Lower lobe of right lung (tissue), 2 donors: ENCODE results near the gene KCNK6. TPM values are rescaled to one million over a fixed set of nuclear protein-coding genes. Genes with fewer than 3 reads are reported as not detected.
A peak's percentile ranks its signal among the peaks of the same experiment; 100 is the strongest.

Experiments
- ATAC-seq, 2 donors: fragments of 200-7000 bp; cut with Tn5 transposase; one replicate each; pipeline ENCODE4 v1.9.1; 2020 to 2022; ENCODE audit warnings: mild to moderate bottlenecking in 2 of 2, moderate library complexity in 2 of 2
- DNase-seq: peaks from one replicate; pipeline ENCODE4 v3.0.0-alpha.2; 2020
- H3K27ac ChIP-seq: fragments of 200-600 bp; one replicate; pipeline ENCODE4 v1.8.0; 2022
- H3K27me3 ChIP-seq: fragments of 200-600 bp; one replicate; pipeline ENCODE4 v1.8.0; 2022; ENCODE audit warnings: low read depth
- H3K36me3 ChIP-seq: fragments of 200-600 bp; one replicate; pipeline ENCODE4 v1.8.0; 2022; ENCODE audit warnings: mild to moderate bottlenecking
- H3K4me1 ChIP-seq: fragments of 200-600 bp; one replicate; pipeline ENCODE4 v1.8.0; 2022
- H3K4me3 ChIP-seq: fragments of 200-600 bp; one replicate; pipeline ENCODE4 v1.8.0; 2022; ENCODE audit warnings: mild to moderate bottlenecking
- H3K9me3 ChIP-seq: fragments of 200-600 bp; one replicate; pipeline ENCODE4 v1.8.0; 2022
- intact Hi-C: fragments of 100-400 bp; cut with DNase I; formaldehyde crosslinking; loops from one replicate; pipeline ENCODE4 v1.11.0; 2022
- total RNA-seq: library from RNA; stranded (reverse); fragmentation: NEBNext Ultra II Directional; extraction: Animal tissue kit (Norgen Biotek cat#: 25700); gene quantifications from one replicate; pipeline ENCODE4 v1.2.1, GENCODE V29; 2021
- TF ChIP-seq, protein P1 (sequence below): fragments of 200-600 bp; IDR thresholded peaks from one replicate; pipeline ENCODE4 v1.8.0; 2022; ENCODE audit warnings: antibody characterized with exemption, mild to moderate bottlenecking
- donor health status: DM: no; HTN: yes; CAD: no; lungs with severe emphysema.

Gene KCNK6
- total RNA-seq, 1 donor from 2014 or later = 11.5 TPM

DNA sequence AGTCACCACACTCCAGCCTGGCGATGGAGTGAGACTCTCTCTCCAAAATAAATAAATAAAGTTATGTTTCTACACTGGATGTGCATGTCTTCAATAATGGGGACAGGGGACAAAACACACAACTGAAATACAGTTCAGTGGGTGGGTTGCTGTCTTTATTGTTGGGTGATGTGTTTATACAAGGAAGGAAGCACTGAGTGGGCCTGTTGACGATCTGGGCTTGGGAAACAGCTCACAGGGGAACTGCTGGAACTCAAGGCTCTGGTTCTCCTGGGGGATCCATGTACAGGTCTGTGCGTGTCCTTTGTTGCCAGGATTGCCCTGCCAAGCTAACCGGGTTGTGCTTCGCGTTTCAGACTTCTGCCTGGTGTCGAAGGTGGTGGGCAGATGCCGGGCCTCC lies 36.4 kb upstream of the KCNK6 start:
- Histone ChIP-seq H3K36me3 (peaks cover 26% of the 10 kb centered on the region), H3K4me3 (no peak overlapping the region), H3K27me3 (no peaks in the 10 kb centered on the region), H3K4me1 (peaks cover 69% of the 10 kb centered on the region), H3K9me3 (no peaks in the 10 kb centered on the region), H3K27ac (no peak overlapping the region)
- intact Hi-C loops = no loop called here
- no peak for DNase-seq
- ATAC-seq = no peak
- TF ChIP-seq, protein P1, sequence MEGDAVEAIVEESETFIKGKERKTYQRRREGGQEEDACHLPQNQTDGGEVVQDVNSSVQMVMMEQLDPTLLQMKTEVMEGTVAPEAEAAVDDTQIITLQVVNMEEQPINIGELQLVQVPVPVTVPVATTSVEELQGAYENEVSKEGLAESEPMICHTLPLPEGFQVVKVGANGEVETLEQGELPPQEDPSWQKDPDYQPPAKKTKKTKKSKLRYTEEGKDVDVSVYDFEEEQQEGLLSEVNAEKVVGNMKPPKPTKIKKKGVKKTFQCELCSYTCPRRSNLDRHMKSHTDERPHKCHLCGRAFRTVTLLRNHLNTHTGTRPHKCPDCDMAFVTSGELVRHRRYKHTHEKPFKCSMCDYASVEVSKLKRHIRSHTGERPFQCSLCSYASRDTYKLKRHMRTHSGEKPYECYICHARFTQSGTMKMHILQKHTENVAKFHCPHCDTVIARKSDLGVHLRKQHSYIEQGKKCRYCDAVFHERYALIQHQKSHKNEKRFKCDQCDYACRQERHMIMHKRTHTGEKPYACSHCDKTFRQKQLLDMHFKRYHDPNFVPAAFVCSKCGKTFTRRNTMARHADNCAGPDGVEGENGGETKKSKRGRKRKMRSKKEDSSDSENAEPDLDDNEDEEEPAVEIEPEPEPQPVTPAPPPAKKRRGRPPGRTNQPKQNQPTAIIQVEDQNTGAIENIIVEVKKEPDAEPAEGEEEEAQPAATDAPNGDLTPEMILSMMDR = no peak

DNA sequence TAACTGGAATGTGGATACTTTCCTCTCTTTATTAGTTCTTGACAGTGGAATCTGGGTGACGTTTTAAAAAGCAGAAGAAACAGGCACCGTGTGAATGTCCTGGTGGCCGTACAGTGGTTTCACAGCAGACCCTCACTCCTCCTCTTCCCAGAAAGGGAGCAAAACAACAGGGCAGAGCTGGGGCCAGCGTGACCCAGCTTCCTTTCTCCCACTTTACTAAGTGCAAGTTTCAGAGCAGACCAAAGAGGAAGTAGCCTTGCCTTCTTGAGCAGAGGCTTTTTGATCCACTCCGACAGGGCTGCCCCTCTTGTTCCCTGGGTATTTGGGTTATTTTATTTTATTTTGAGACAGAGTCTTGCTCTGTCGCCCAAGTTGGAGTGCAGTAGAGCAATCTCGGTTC lies 35.2 kb upstream of the KCNK6 start:
- Histone ChIP-seq H3K27ac (peak overlapping the region; percentile 18), H3K36me3 (peaks cover 35% of the 10 kb centered on the region), H3K4me3 (no peak overlapping the region), H3K27me3 (no peaks in the 10 kb centered on the region), H3K4me1 (peaks cover 66% of the 10 kb centered on the region), H3K9me3 (no peaks in the 10 kb centered on the region)
- DNase-seq (no peak), ATAC-seq (peak; percentile 29 to 35)
- TF ChIP-seq, protein P1 = no peak
- intact Hi-C loops = no loop called here

DNA sequence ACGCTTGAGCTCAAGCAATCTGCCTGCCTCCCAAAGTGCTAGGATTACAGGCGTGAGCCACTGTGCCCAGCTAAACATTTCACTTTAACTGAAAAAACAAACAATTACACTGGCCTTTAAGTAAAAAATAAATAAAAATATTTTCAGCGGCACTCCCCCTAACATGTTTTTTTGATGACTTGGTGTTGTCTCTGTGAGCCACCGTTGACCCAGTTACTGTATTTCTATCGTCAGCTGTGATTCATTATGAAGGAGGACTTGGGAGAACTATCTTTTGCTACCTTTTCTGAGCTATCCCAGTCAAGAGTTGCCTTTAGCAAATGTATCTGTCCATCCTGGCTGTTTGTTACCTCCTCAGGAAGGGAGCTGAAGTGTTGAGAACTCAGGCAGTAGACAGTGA lies 34.1 kb upstream of the KCNK6 start:
- ATAC-seq (no peak), DNase-seq (no peak)
- intact Hi-C loops = no loop called here
- Histone ChIP-seq H3K4me1 (peaks cover 64% of the 10 kb centered on the region), H3K9me3 (no peaks in the 10 kb centered on the region), H3K4me3 (no peak overlapping the region), H3K36me3 (peaks cover 47% of the 10 kb centered on the region), H3K27ac (no peak overlapping the region), H3K27me3 (no peaks in the 10 kb centered on the region)
- TF ChIP-seq, protein P1 = no peak

DNA sequence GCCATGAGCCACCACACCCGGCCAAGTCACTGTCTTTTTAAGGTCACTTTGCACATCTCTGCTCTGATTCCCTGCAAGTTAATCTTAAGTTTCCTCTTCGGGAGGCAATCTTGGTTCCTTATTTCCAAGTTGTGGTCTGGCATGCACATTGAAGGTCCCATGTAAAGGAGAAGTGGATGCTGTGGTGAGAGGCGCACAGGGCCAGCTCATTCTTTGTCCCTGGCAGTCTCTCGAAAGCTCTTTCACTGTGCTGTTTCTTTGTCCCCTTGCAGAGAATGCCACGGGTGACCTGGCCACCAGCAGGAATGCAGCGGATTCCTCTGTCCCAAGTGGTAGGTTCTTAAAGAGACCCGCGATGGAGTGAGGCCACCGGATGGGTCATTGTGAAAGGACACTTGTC lies 32.0 kb upstream of the KCNK6 start:
- H3K4me1 ChIP-seq = peaks cover 65% of the 10 kb centered on the region
- peak; percentile 20 to 51 for ATAC-seq

DNA sequence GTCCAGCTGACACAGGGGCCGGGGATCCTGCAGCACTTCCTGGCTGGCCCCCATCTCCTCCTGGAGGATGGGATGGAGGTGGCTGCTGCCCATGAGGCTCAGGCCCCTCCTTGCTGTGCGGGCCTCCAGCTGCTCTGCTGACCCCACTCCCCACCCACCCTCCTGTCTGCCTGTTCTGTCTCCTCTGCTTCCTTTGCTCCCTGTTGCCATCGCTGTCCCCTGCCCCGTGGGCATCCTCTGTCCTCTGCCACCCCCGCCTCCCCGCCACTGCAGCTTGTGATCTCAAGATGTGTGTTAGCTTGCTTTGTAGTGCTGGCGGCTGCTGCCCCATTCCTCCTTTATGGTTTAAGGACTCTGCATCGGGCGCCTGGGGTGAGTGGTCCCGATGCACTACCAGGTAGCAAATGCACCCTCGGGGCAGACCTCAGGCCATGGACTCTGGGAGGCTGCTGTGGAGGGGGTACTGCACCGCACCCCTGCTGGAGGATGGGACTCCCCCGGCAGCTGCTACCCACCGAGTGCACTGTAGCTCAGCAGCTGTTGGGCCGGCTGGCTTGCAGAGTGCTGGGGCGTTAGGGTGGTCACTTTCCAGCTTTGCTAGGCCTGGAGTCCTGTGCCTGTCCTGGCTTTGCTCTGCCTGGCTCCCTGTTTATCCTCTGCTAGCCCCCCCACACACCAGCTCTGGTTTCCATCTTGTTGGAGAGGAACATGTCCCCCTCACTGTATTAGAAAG lies 31.4 kb upstream of the KCNK6 start:
- DNase-seq (no peak), ATAC-seq (no peak)
- H3K27me3 ChIP-seq = no peaks in the 10 kb centered on the region
- peaks cover 72% of the 10 kb centered on the region for H3K36me3 ChIP-seq
- no peak overlapping the region for H3K4me3 ChIP-seq
- intact Hi-C loops = no loop called here
- H3K9me3 ChIP-seq = no peaks in the 10 kb centered on the region
- peaks cover 59% of the 10 kb centered on the region for H3K4me1 ChIP-seq
- no peak overlapping the region for H3K27ac ChIP-seq
- TF ChIP-seq, protein P1 = no peak

More for the DNA sequence above, 32.0 kb upstream of the KCNK6 start:
- H3K27ac ChIP-seq = no peak overlapping the region
- no peaks in the 10 kb centered on the region for H3K27me3 ChIP-seq
- H3K9me3 ChIP-seq = no peaks in the 10 kb centered on the region
- TF ChIP-seq, protein P1 = no peak
- intact Hi-C loops = no loop called here
- H3K36me3 ChIP-seq = peaks cover 65% of the 10 kb centered on the region
- DNase-seq = no peak
- H3K4me3 ChIP-seq = no peak overlapping the region
